ENCODE measurements around the gene FHAD1.

The FHAD1 gene

GRCh38 chr1:15248216-15248615 lies 1.2 kb downstream of the FHAD1 start:
- no peak for DNase-seq (ENCODE audit: low read depth, low spot score)

GRCh38 chr1:15249081-15249480 lies 2.1 kb downstream of the FHAD1 start:
- no peak for DNase-seq (ENCODE audit: low read depth, low spot score)

- peak; percentile 44 for DNase-seq (ENCODE audit: low read depth, low spot score)
These were observed 5.1 kb downstream of the FHAD1 start for GRCh38 chr1:15251857-15252835.

GRCh38 chr1:15254559-15254958 lies 7.5 kb downstream of the FHAD1 start:
- no peak for DNase-seq (ENCODE audit: low read depth, low spot score)

GRCh38 chr1:15255582-15256149 lies 8.6 kb downstream of the FHAD1 start:
- no peak for DNase-seq (ENCODE audit: low read depth, low spot score)

GRCh38 chr1:15256584-15256983 lies 9.6 kb downstream of the FHAD1 start:
- DNase-seq (ENCODE audit: low read depth, low spot score), result no peak

DNA sequence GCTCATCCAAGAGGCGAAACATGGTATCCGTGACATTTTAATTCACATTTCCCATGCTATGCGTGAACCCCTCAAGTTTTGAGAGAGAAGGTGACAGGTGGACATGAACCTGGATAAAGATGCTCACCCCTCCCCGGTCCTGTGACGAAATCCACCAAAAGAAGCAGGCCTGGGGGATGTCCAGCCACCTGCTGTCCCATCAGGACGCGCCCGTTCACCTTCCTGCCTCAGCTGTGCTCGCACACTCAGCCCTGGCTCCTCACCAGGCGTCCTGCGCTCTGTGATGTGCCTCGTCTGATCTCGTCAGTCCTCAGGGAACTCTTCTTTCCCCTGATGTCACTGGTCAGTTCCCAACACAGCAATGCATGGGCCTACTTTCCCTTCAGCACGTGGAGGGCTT lies 10.3 kb downstream of the FHAD1 start:
- DNase-seq (ENCODE audit: low read depth, low spot score), result no peak

DNA sequence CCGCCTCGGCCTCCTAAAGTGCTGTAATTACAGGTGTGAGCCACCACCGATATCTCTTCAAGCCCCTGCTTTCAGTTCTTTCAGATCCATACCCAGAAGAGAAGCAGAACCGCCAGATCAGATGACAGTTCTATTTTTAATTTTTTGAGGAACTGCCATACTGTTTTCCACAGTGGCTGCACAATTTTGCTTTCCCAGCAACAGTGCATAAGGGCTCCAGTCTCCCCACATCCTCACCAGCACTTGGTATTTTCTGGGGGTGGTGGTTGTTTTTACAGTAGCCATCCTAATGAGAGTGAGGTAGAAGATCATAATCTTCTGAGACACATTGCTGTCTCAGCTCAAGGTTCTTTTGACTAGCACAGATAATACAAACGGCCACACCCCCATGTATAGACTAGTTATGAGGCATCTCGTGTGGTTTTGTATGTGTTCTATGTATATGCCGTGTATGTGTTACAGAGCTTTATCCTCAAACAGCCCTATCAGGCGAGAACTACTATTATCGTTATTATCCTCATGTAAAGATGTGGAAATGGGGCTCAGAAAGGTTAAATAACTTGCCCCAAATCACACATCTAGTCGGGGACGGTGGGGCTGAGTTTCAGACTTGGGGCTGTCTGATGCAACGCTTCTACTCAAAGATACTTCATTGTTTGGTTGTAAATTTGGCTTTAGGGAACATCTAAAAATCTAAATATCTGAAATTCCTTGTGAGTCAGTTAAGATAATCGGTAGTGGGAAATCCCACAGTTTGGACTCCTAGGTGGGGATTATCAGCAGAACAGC lies 12.0 kb downstream of the FHAD1 start:
- DNase-seq (ENCODE audit: low read depth, low spot score), result no peak

DNA sequence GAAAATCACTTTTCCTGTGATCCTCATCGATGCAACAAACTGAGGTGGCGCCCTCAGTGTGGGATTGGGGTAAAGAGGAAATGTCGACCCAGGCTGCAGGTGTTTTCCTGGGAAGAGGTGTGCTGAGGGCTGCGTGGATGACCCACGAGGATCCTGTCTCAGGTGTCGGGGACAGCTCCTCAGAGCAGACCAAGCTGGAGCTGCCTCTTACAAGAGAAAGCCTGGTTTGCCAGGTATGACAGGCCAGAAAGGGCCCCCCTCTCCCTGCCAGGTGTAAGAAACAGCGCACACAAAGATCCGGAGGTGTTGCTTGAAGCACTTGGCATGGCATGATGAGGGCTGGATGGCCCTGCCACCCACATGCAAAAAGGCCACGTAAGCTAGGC lies 12.6 kb downstream of the FHAD1 start:
- DNase-seq (ENCODE audit: low read depth, low spot score), result no peak

DNA sequence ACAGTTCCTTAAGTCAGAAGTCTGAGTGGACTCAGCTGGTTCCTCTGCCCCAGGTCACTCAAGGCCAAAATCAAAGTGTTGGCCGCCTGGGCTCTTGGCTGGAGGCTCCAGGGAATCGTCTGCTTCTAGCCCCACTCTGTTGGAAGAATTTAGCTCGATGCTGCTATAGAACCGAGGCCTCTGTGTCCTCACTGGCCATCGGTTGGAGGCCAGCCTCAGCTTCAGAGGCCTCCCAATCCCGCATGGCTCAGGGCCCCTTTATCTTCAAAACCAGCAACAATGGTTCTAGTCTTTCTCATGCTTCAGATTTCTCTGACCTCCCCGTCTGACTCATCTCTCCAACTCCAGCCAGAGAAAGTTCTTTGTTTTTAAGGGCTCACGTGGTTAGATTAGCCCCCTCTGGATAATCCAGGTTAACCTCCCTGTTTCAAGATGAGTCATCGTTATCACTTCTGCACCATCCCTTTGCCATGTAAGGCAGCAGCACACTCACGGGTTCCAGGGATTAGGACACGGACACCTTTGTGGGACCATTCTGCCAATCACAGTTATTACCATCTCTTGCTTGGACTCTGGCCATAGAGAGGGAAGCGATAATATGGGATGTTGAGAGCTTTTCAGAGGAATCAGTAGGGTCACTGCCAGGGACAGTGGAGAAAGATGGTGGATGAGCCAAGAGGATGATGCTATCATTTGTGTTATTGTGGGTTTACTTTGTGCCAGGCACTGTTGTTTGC lies 13.6 kb downstream of the FHAD1 start:
- DNase-seq (ENCODE audit: low read depth, low spot score), result peak; percentile 39

DNA sequence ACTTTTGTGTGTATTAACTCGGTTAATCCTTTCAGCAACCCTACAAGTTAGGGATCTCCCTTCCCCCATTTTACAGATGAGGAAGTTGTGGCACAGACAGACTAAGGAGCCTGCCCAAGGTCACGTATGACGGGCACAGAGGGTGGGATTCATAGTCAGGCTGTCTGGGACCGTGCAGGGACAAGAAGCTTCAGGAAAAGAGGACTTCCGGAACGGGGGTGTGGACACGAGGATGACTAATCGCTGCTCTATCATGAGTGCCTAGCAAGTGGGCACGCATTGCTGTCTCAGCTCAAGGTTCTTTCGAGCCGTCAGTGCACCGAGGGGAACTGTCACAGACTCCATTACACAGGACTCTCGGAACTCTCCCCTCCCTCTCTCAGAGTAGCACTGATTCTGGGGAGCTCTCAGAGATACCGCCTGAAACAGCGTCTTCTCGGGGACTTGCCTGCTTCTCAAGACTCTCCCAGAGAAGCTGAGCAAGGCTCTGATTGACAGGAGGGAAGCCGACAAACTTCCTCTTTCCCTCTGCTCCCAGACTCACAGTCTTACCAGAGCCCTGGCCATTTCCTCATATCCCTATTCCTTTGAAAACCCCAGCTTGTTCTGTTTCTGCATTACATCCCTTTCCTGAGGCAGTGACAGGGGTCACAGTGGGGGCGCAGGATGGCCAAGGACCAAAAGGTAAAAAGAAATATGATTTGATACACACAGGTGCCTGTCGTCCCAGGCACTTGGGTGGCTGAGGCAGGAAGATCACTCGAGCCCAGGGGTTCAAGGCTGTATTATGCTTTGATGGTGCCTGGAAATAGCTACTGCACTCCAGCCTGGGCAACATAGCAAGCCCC lies 14.4 kb downstream of the FHAD1 start:
- DNase-seq (ENCODE audit: low read depth, low spot score), result no peak

DNA sequence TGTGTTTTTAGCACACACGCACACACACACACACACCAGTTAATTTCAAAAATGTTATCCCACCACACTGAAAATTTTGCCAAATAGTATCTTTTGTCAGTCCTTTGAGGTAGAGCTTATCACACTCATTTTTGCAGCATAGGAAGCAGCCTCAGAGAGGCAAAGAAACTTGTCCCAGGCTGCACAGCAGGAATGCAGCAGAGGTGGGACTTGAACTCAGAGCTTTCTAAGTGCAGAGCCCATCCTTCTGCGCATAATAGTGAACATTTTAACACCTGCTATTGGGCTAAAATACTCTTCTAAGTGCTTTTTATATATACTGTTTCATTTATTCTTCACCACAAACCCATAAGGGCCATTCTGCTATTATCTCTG lies 15.0 kb downstream of the FHAD1 start:
- DNase-seq (ENCODE audit: low read depth, low spot score), result no peak

DNA sequence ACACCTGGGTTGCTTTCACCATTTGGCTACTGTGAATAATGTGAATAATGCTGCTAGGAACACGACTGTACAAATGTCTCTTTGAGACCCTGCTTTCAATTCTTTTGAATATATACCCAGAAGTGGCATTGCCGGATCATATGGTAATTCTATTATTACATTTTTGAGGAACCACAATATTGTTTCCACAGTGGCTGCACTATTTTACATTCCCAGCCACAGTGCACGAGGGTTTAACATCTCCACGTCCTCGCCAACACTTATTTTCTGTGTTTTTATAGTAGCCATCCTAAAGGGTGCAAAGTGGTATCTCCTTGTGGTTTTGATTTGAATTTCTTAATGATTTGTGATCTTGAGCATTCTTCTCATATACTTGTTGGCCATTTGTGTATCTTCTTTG lies 15.7 kb downstream of the FHAD1 start:
- DNase-seq (ENCODE audit: low read depth, low spot score), result no peak

- DNase-seq (ENCODE audit: low read depth, low spot score), result no peak
These were observed 17.7 kb downstream of the FHAD1 start for GRCh38 chr1:15264769-15265168.

- DNase-seq (ENCODE audit: low read depth, low spot score), result no peak
These were observed 24.2 kb downstream of the FHAD1 start for GRCh38 chr1:15271196-15271595.

GRCh38 chr1:15272009-15272781 lies 25.2 kb downstream of the FHAD1 start:
- peak; percentile 87 for DNase-seq (ENCODE audit: low read depth, low spot score)

DNA sequence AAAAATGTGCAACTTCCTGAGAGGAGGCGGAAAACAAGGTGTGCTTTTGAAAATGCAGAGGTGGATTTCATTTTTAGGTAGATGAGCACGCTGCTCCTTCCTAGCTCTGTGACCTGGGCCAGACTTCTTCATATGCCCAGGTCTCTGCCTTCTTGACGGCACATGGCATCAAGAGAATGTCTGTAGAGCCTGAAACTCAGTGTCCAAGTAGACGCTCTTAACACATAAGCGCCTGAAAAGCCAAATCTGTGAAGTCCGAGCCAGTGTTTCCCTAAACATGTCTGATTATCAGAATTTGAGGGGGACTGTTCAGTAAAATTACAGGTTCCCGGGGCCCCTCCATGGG lies 25.7 kb downstream of the FHAD1 start:
- DNase-seq (ENCODE audit: low read depth, low spot score), result no peak

DNA sequence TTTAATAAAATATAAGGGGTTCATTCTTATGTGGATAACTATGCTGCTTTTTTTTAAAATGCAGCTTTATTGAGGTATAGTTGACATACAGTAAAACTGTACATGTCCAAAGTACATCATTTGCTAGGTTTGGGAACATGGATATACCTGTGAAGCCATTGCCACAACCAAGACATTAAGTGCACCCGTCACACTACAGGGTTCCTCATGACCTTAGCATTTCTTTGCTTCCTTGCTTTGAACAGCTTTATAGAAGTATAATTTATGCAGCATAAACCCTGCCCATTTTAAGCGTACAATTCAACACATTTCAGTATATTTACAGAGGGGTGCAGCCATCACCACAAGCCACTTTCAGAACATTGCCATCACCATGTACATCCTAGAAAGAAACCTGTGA lies 26.3 kb downstream of the FHAD1 start:
- DNase-seq (ENCODE audit: low read depth, low spot score), result no peak

- DNase-seq (ENCODE audit: low read depth, low spot score), result no peak
These were observed 29.1 kb downstream of the FHAD1 start for GRCh38 chr1:15275921-15276683.
